Measurements from ENCODE around the gene GBF1. TPM values are rescaled to one million over a fixed set of nuclear protein-coding genes. Genes with fewer than 3 reads are reported as not detected.

Gene GBF1
- total and polyA plus RNA-seq, 2 of the 13 experiments (the other 11 are each of a cell fraction or from before 2014, with no cell fraction given) = 17.1 to 21.9 TPM

- H3K9me3 ChIP-seq (ENCODE audit: low read length) = no peaks in the 10 kb centered on the region
- TF ChIP-seq ISL2 (CRISPR knock-in tag; IDR thresholded peaks at IDR 0.05) (no peak), ZSCAN25 (CRISPR knock-in tag; IDR thresholded peaks at IDR 0.05) (no peak)
- WGBS (ENCODE audit: low lambda C conversion rate) = 82% methylated on average over 1 of the region's 1 CpG
- DNase-seq (ENCODE audit: low spot score) (no peak), FAIRE-seq (no peak), ATAC-seq (no peak)
- peaks cover 26% of the 10 kb centered on the region for H3K79me2 ChIP-seq (ENCODE audit: insufficient read depth, low read length)
- peaks cover 4 to 11% of the 10 kb centered on the region in 2 experiments; a peak in 4 of 5 replicates for H3K36me3 ChIP-seq (replicated peaks in 1 of 2; ENCODE audit: control insufficient read depth in 1 of 2, insufficient read depth in 2 of 2, low read length in 2 of 2)
- H2AFZ ChIP-seq (ENCODE audit: low read length) = no peak overlapping the region
- intact Hi-C loops (cut with micrococcal nuclease; ENCODE audit: unreplicated experiment) = no loop called here
- CTCF ChIA-PET (ENCODE audit: low intra/inter-chr PET ratio, low total read pairs) = no interaction called here
- H4K20me1 ChIP-seq (ENCODE audit: insufficient read depth, low read length) = peaks cover 8% of the 10 kb centered on the region; the same call in 1 of the 2 replicates
- in situ Hi-C loops (cut with HindIII; ENCODE audit: extremely low pct_ligation_motif_present, low pct_unique_long_range_greater_than_20kb) = no loop called here
- H3K9ac ChIP-seq (ENCODE audit: insufficient read depth, low read depth, low read length) = no peak overlapping the region
- no peak overlapping the region for H3K4me2 ChIP-seq (ENCODE audit: low read depth, low read length)
- no peak overlapping the region for H3K27ac ChIP-seq (ENCODE audit: extremely low read length, insufficient read depth, low read length)
- H3K4me1 ChIP-seq (ENCODE audit: insufficient read depth, low read length) = no peaks in the 10 kb centered on the region
- no peaks in the 10 kb centered on the region for H3K27me3 ChIP-seq (ENCODE audit: control insufficient read depth in 1 of 2, insufficient read depth in 2 of 2, low read length in 2 of 2)
- POLR2A ChIA-PET = no interaction called here
- BruUV-seq (replicated peaks) = no TSS peak
- no peak overlapping the region for H3K4me3 ChIP-seq (replicated peaks in 1 of 3; ENCODE audit: insufficient read depth in 1 of 3, low read depth in 2 of 3, low read length in 3 of 3)
Observed at GRCh38 chr10:102274062-102274461, 28.7 kb downstream of the GBF1 start.

- no peaks in the 10 kb centered on the region for H3K27me3 ChIP-seq (ENCODE audit: control insufficient read depth in 1 of 2, insufficient read depth in 2 of 2, low read length in 2 of 2)
- ChIA-PET CTCF (ENCODE audit: low intra/inter-chr PET ratio, low total read pairs) (no interaction called here), POLR2A (no interaction called here)
- no peak overlapping the region for H3K4me3 ChIP-seq (replicated peaks in 1 of 3; ENCODE audit: insufficient read depth in 1 of 3, low read depth in 2 of 3, low read length in 3 of 3)
- FAIRE-seq = no peak
- TF ChIP-seq ZNF652 (CRISPR knock-in tag; IDR thresholded peaks at IDR 0.05; ENCODE audit: borderline replicate concordance, low read depth) = peak; percentile 43; the same call in 1 of the 2 replicates
- no peak for TF ChIP-seq MLLT10 (CRISPR knock-in tag; IDR thresholded peaks at IDR 0.05)
- H3K27ac ChIP-seq (ENCODE audit: extremely low read length, insufficient read depth, low read length) = no peak overlapping the region
- intact Hi-C loops (cut with micrococcal nuclease; ENCODE audit: unreplicated experiment) (no loop called here), in situ Hi-C loops (cut with HindIII; ENCODE audit: extremely low pct_ligation_motif_present, low pct_unique_long_range_greater_than_20kb) (no loop called here)
- H3K9ac ChIP-seq (ENCODE audit: insufficient read depth, low read depth, low read length) = no peak overlapping the region
- H4K20me1 ChIP-seq (ENCODE audit: insufficient read depth, low read length) = peaks cover 8% of the 10 kb centered on the region; the same call in 1 of the 2 replicates
- WGBS (ENCODE audit: low lambda C conversion rate) = 94% methylated on average over 2 of the region's 2 CpGs
- BruUV-seq (replicated peaks) = no TSS peak
- no peak for DNase-seq (ENCODE audit: low spot score)
- H3K9me3 ChIP-seq (ENCODE audit: low read length) = no peaks in the 10 kb centered on the region
- peaks cover 4 to 7% of the 10 kb centered on the region in 2 experiments; a peak in 3 of 5 replicates for H3K36me3 ChIP-seq (replicated peaks in 1 of 2; ENCODE audit: control insufficient read depth in 1 of 2, insufficient read depth in 2 of 2, low read length in 2 of 2)
- no peak overlapping the region for H3K4me2 ChIP-seq (ENCODE audit: low read depth, low read length)
- peaks cover 28% of the 10 kb centered on the region for H3K79me2 ChIP-seq (ENCODE audit: insufficient read depth, low read length)
- no peak for ATAC-seq
- H3K4me1 ChIP-seq (ENCODE audit: insufficient read depth, low read length) = no peaks in the 10 kb centered on the region
- H2AFZ ChIP-seq (ENCODE audit: low read length) = no peak overlapping the region
Observed at GRCh38 chr10:102275343-102275742, 30.0 kb downstream of the GBF1 start.
